HepG2 (cell line): ENCODE measurements around the gene GABBR2. TPM values are rescaled to one million over a fixed set of nuclear protein-coding genes. Genes with fewer than 3 reads are reported as not detected.

ENCODE experiments used
- ATAC-seq: fragments of 200-7000 bp; cut with Tn5 transposase; 3 replicates; pipeline ENCODE4 v1.9.1; 2020; ENCODE audit warnings: mild to moderate bottlenecking, moderate library complexity
- BruUV-seq: library from RNA; stranded (reverse); fragments of 400-500 nt; replicated peaks from 2 replicates; lab custom pipeline; 2021; lab: Mats Ljungman, UMichigan
- CTCF ChIA-PET: fragments of 300-600 bp; formaldehyde crosslinking; extraction: SDS; loops from one replicate; lab custom pipeline; 2021; ENCODE audit warnings: low total read pairs, inconsistent platforms, low intra/inter-chr PET ratio; lab: Yijun Ruan, JAX
- POLR2A ChIA-PET: fragments of 350-600 bp; sonication (Branson Sonifier 250); formaldehyde crosslinking; loops from one replicate; lab custom pipeline; 2020; ENCODE audit warnings: antibody characterized with exemption, inconsistent platforms; lab: Yijun Ruan, JAX
- DNase-seq: peaks from one replicate; pipeline ENCODE4 v3.0.0-alpha.2; 2015; ENCODE audit warnings: low spot score
- FAIRE-seq: peaks from 3 replicates; lab custom pipeline; 2011; peaks lifted over from hg19 to GRCh38; lab: Jason Lieb, UNC
- H2AFZ ChIP-seq: one replicate; pipeline ENCODE4 v1.6.1; 2011; ENCODE audit warnings: low read length, inconsistent platforms
- H3K27ac ChIP-seq: fragments of 300-600 bp; 3 replicates; pipeline ENCODE4 v1.8.0; 2011; ENCODE audit warnings: mixed run types, mild to moderate bottlenecking, mixed read lengths, low read length, inconsistent platforms; ENCODE audit not compliant: insufficient read depth; ENCODE audit errors: extremely low read length
- H3K27me3 ChIP-seq, 2 experiments: fragments of 200-600 bp in 1 of 2; 2 replicates in 1 of 2; 3 replicates in 1 of 2; pipeline versions ENCODE4 v1.6.0 to v1.8.0; 2011; ENCODE audit warnings: low read length in 2 of 2, mild to moderate bottlenecking in 2 of 2, moderate library complexity in 2 of 2, inconsistent platforms in 1 of 2; ENCODE audit not compliant: insufficient read depth in 2 of 2, control insufficient read depth in 1 of 2
- H3K36me3 ChIP-seq, 2 experiments: fragments of 200-600 bp in 1 of 2; replicated peaks in 1 of 2; 2 replicates in 1 of 2; 3 replicates in 1 of 2; pipeline versions ENCODE4 v1.5.1 to v1.8.0; 2011; ENCODE audit warnings: low read length in 2 of 2, inconsistent platforms in 1 of 2; ENCODE audit not compliant: insufficient read depth in 2 of 2, control insufficient read depth in 1 of 2
- H3K4me1 ChIP-seq: 2 replicates; pipeline ENCODE4 v1.5.1; 2012; ENCODE audit warnings: low read length, inconsistent platforms; ENCODE audit not compliant: insufficient read depth
- H3K4me2 ChIP-seq: 2 replicates; pipeline ENCODE4 v1.6.0; 2011; ENCODE audit warnings: low read depth, low read length, inconsistent platforms
- H3K4me3 ChIP-seq, 3 experiments: fragments of 200-600 bp in 1 of 3; sonication (generic), shearing (Covaris generic) in 1 of 3; replicated peaks in 1 of 3; 2 replicates each; pipeline ENCODE4 v1.5.1; 2011 to 2016; ENCODE audit warnings: low read length in 3 of 3, inconsistent platforms in 2 of 3, low read depth in 2 of 3, mild to moderate bottlenecking in 2 of 3, control low read depth in 1 of 3, mixed read lengths in 1 of 3; ENCODE audit not compliant: insufficient read depth in 1 of 3
- H3K79me2 ChIP-seq: one replicate; pipeline ENCODE4 v1.6.1; 2011; ENCODE audit warnings: low read length, inconsistent platforms; ENCODE audit not compliant: insufficient read depth
- H3K9ac ChIP-seq: 2 replicates; pipeline ENCODE4 v1.6.0; 2011; ENCODE audit warnings: mild to moderate bottlenecking, low read depth, low read length, inconsistent platforms; ENCODE audit not compliant: insufficient read depth
- H3K9me3 ChIP-seq: 2 replicates; pipeline ENCODE4 v1.5.1; 2012; ENCODE audit warnings: mild to moderate bottlenecking, low read length
- H4K20me1 ChIP-seq: 2 replicates; pipeline ENCODE4 v1.6.0; 2011; ENCODE audit warnings: inconsistent platforms, mild to moderate bottlenecking, low read length, moderate library complexity; ENCODE audit not compliant: insufficient read depth
- CREB1 ChIP-seq, 2 experiments: fragments of 450-650 bp in 1 of 2; IDR thresholded peaks; 2 replicates each; pipeline ENCODE4 v1.6.1; 2016 to 2017; ENCODE audit warnings: control low read depth in 1 of 2, mild to moderate bottlenecking in 1 of 2, missing compliant biosample characterization in 1 of 2, missing genetic modification characterization in 1 of 2
- MTA3 ChIP-seq: sonication (generic); formaldehyde crosslinking; IDR thresholded peaks from 2 replicates; pipeline ENCODE4 v1.4.0; 2020; ENCODE audit warnings: missing genetic modification reagents
- POLR2AphosphoS2 ChIP-seq: IDR thresholded peaks from 2 replicates; pipeline ENCODE4 v1.6.1; 2011; ENCODE audit warnings: low read depth, low read length, improper control_type of control experiment
- ZBTB7B ChIP-seq: sonication (generic); formaldehyde crosslinking; IDR thresholded peaks from 2 replicates; pipeline ENCODE4 v1.4.0; 2020; ENCODE audit warnings: missing genetic modification reagents
- ZNF33A ChIP-seq: sonication (generic); formaldehyde crosslinking; IDR thresholded peaks from 2 replicates; pipeline ENCODE4 v1.5.1; 2020; ENCODE audit warnings: missing genetic modification reagents, mild to moderate bottlenecking, moderate library complexity, borderline replicate concordance
- WGBS: methylation state at CpG from one replicate; pipeline ENCODE4 v1.1.6; 2017; ENCODE audit warnings: low lambda C conversion rate; 5-methylcytosine and 5-hydroxymethylcytosine counted together
- in situ Hi-C: cut with HindIII; loops from 2 replicates; pipeline ENCODE4 v1.10.0; 2017; ENCODE audit warnings: low pct_unique_long_range_greater_than_20kb; ENCODE audit not compliant: extremely low pct_ligation_motif_present
- intact Hi-C: fragments of 100-400 bp; cut with micrococcal nuclease; formaldehyde crosslinking; loops from one replicate; pipeline ENCODE4 v1.10.0; 2022; ENCODE audit not compliant: unreplicated experiment
- polyA plus RNA-seq, 8 experiments: library from polyadenylated mRNA; depleted of rRNA in 3 of 8; stranded (reverse) in 7 of 8; unstranded in 1 of 8; fragments of >200 nt; fragmentation: Illumina TruSeq in 4 of 8; extraction: Trizol in 4 of 8; gene quantifications; 2 replicates each; pipeline versions ENCODE4 v1.2.1 to v1.2.3, GENCODE V29; 2011 to 2016; ENCODE audit warnings: low read depth in 4 of 8, missing spikeins in 1 of 8, mixed read lengths in 1 of 8; ENCODE audit not compliant: insufficient read depth in 1 of 8
- total RNA-seq, 5 experiments: library from RNA; depleted of rRNA; stranded (reverse); fragments of >200 nt; fragmentation: Illumina TruSeq; extraction: Trizol; gene quantifications; 2 replicates each; pipeline ENCODE4 v1.2.3, GENCODE V29; 2016; ENCODE audit warnings: low read depth in 1 of 5

GABBR2 gene
- total and polyA plus RNA-seq, 2 of the 13 experiments (the other 11 are each of a cell fraction or from before 2014, with no cell fraction given), result 0.02 TPM; not detected in 1

GRCh38 chr9:98328141-98328540 lies 380.6 kb downstream of the GABBR2 start:
- Histone ChIP-seq H3K4me3 (no peak overlapping the region), H3K9ac (no peak overlapping the region), H3K27me3 (peaks cover 0 to 3% of the 10 kb centered on the region in 2 experiments; a peak in 2 of 5 replicates), H2AFZ (no peak overlapping the region), H3K4me1 (no peaks in the 10 kb centered on the region), H3K27ac (no peak overlapping the region), H4K20me1 (no peaks in the 10 kb centered on the region), H3K36me3 (no peaks in the 10 kb centered on the region), H3K9me3 (no peaks in the 10 kb centered on the region), H3K79me2 (no peaks in the 10 kb centered on the region), H3K4me2 (no peak overlapping the region)
- intact Hi-C loops (no loop called here), in situ Hi-C loops (no loop called here)
- no peak for FAIRE-seq
- 39% methylated on average over 7 of the region's 7 CpGs for WGBS
- POLR2A ChIA-PET, result no interaction called here
- no peak for ATAC-seq
- peak; percentile 66 for TF ChIP-seq CREB1 (IDR thresholded peaks at IDR 0.05)
- no peak for TF ChIP-seq CREB1 (CRISPR knock-in tag; IDR thresholded peaks at IDR 0.05)
- TF ChIP-seq ZBTB7B (CRISPR knock-in tag), result no peak
- BruUV-seq, result no TSS peak
- CTCF ChIA-PET, result no interaction called here
- DNase-seq, result no peak

- no peak for FAIRE-seq
- Histone ChIP-seq H3K27me3 (peaks cover 0 to 2% of the 10 kb centered on the region in 2 experiments; a peak in 2 of 5 replicates), H2AFZ (no peak overlapping the region), H3K9ac (no peak overlapping the region), H3K9me3 (no peaks in the 10 kb centered on the region), H3K36me3 (no peaks in the 10 kb centered on the region), H3K4me3 (no peak overlapping the region), H3K27ac (no peak overlapping the region), H3K4me1 (no peaks in the 10 kb centered on the region), H3K4me2 (no peak overlapping the region), H4K20me1 (no peaks in the 10 kb centered on the region), H3K79me2 (no peaks in the 10 kb centered on the region)
- no peak for ATAC-seq
- CTCF ChIA-PET, result no interaction called here
- in situ Hi-C loops (no loop called here), intact Hi-C loops (no loop called here)
- POLR2A ChIA-PET, result no interaction called here
- 51% methylated on average over 4 of the region's 4 CpGs for WGBS
- no peak for TF ChIP-seq POLR2AphosphoS2
- no peak for TF ChIP-seq ZNF33A (CRISPR knock-in tag)
- TF ChIP-seq MTA3 (CRISPR knock-in tag), result no peak
- no TSS peak for BruUV-seq
- no peak for DNase-seq
Observed at GRCh38 chr9:98327249-98327561, 381.5 kb downstream of the GABBR2 start.
